HepG2 (cell line): Measurements from ENCODE around the gene MAPK9. TPM values are rescaled to one million over a fixed set of nuclear protein-coding genes. Genes with fewer than 3 reads are reported as not detected.
A peak's percentile ranks its signal among the peaks of the same experiment; 100 is the strongest.

ENCODE experiments used
- BHLHE40 ChIP-seq: IDR thresholded peaks from 2 replicates; pipeline ENCODE4 v1.6.1; 2011; ENCODE audit warnings: low read length, improper control_type of control experiment
- CREB1 ChIP-seq, 2 experiments: fragments of 450-650 bp in 1 of 2; IDR thresholded peaks; 2 replicates each; pipeline ENCODE4 v1.6.1; 2016 to 2017; ENCODE audit warnings: control low read depth in 1 of 2, mild to moderate bottlenecking in 1 of 2, missing compliant biosample characterization in 1 of 2, missing genetic modification characterization in 1 of 2
- HDAC2 ChIP-seq: sonication (generic); formaldehyde crosslinking; IDR thresholded peaks from 2 replicates; pipeline ENCODE4 v1.4.0; 2020; ENCODE audit warnings: missing genetic modification reagents
- HMG20A ChIP-seq: IDR thresholded peaks from 2 replicates; pipeline ENCODE4 v1.6.1; 2016; ENCODE audit warnings: borderline replicate concordance
- KLF9 ChIP-seq: IDR thresholded peaks from 2 replicates; pipeline ENCODE4 v1.6.1; 2016; ENCODE audit warnings: low read depth
- NFE2L2 ChIP-seq: fragments of 150-350 bp; IDR thresholded peaks from 2 replicates; pipeline ENCODE4 v1.6.1; 2014; ENCODE audit warnings: low read length
- NKX3-1 ChIP-seq: sonication (generic); formaldehyde crosslinking; IDR thresholded peaks from 2 replicates; pipeline ENCODE4 v1.5.0; 2020; ENCODE audit warnings: missing genetic modification reagents
- NPAS2 ChIP-seq: sonication (generic); formaldehyde crosslinking; IDR thresholded peaks from 2 replicates; pipeline ENCODE4 v1.8.0; 2022; ENCODE audit warnings: mild to moderate bottlenecking, missing genetic modification reagents, borderline replicate concordance
- PHF21A ChIP-seq: sonication (generic); formaldehyde crosslinking; IDR thresholded peaks from 2 replicates; pipeline ENCODE4 v1.5.0; 2020; ENCODE audit warnings: mild to moderate bottlenecking, missing genetic modification reagents
- PHF5A ChIP-seq: IDR thresholded peaks from one replicate; pipeline ENCODE4 v1.6.1; 2018; ENCODE audit warnings: low read depth, missing genetic modification reagents; ENCODE audit not compliant: unreplicated experiment
- PPARG ChIP-seq: conservative IDR thresholded peaks from 2 replicates; pipeline ENCODE4 v1.6.1; 2016; ENCODE audit warnings: missing biosample characterization, missing genetic modification reagents
- RFXANK ChIP-seq: IDR thresholded peaks from 2 replicates; pipeline ENCODE4 v1.6.1; 2016
- RXRA ChIP-seq: sonication (generic); formaldehyde crosslinking; IDR thresholded peaks from 2 replicates; pipeline ENCODE4 v1.5.1; 2020; ENCODE audit warnings: missing genetic modification reagents
- SMAD3 ChIP-seq: sonication (generic); formaldehyde crosslinking; IDR thresholded peaks from 2 replicates; pipeline ENCODE4 v1.4.0; 2020; ENCODE audit warnings: missing genetic modification reagents
- SOX5 ChIP-seq: IDR thresholded peaks from 2 replicates; pipeline ENCODE4 v1.6.1; 2016; ENCODE audit warnings: borderline replicate concordance
- SPEN ChIP-seq: sonication (generic); formaldehyde crosslinking; IDR thresholded peaks from 2 replicates; pipeline ENCODE4 v1.5.1; 2020; ENCODE audit warnings: low read depth, mild to moderate bottlenecking, missing genetic modification reagents
- SYNCRIP ChIP-seq: fragments of 200-400 bp; formaldehyde crosslinking; IDR thresholded peaks from 2 replicates; pipeline ENCODE4 v1.6.1; 2018; ENCODE audit warnings: mild to moderate bottlenecking, low read depth, low read length; ENCODE audit not compliant: insufficient read depth
- TCF7L2 ChIP-seq: IDR thresholded peaks from 2 replicates; pipeline ENCODE4 v1.6.1; 2011; ENCODE audit warnings: mild to moderate bottlenecking, low read depth, low read length, moderate library complexity
- TMF1 ChIP-seq: sonication (generic); formaldehyde crosslinking; IDR thresholded peaks from 2 replicates; pipeline ENCODE4 v1.8.1; 2022; ENCODE audit warnings: low read depth, missing genetic modification reagents
- TP53 ChIP-seq: sonication (generic); formaldehyde crosslinking; conservative IDR thresholded peaks from 2 replicates; pipeline ENCODE4 v1.4.0; 2020; ENCODE audit warnings: missing genetic modification reagents
- TSC22D2 ChIP-seq: sonication (generic); formaldehyde crosslinking; IDR thresholded peaks from 2 replicates; pipeline ENCODE4 v1.5.1; 2020; ENCODE audit warnings: missing genetic modification reagents, mild to moderate bottlenecking, borderline replicate concordance
- YEATS4 ChIP-seq: sonication (generic); formaldehyde crosslinking; IDR thresholded peaks from 2 replicates; pipeline ENCODE4 v1.4.0; 2020; ENCODE audit warnings: missing genetic modification reagents, borderline replicate concordance
- ZFP1 ChIP-seq: IDR thresholded peaks from 2 replicates; pipeline ENCODE4 v1.6.1; 2016
- ZNF446 ChIP-seq: sonication (generic); formaldehyde crosslinking; IDR thresholded peaks from 2 replicates; pipeline ENCODE4 v1.5.0; 2020; ENCODE audit warnings: mild to moderate bottlenecking, missing genetic modification reagents
- ZNF552 ChIP-seq: sonication (generic); formaldehyde crosslinking; IDR thresholded peaks from 2 replicates; pipeline ENCODE4 v1.9.0; 2022; ENCODE audit warnings: missing genetic modification reagents, mild to moderate bottlenecking, borderline replicate concordance
- ZNF644 ChIP-seq: IDR thresholded peaks from 2 replicates; pipeline ENCODE4 v1.6.1; 2016; ENCODE audit warnings: low read depth
- ZNF777 ChIP-seq: sonication (generic); formaldehyde crosslinking; IDR thresholded peaks from 2 replicates; pipeline ENCODE4 v1.4.0; 2020; ENCODE audit warnings: missing genetic modification reagents
- ZNF879 ChIP-seq: sonication (generic); formaldehyde crosslinking; IDR thresholded peaks from 2 replicates; pipeline ENCODE4 v1.8.1; 2023; ENCODE audit warnings: missing genetic modification reagents
- polyA plus RNA-seq, 8 experiments: library from polyadenylated mRNA; depleted of rRNA in 3 of 8; stranded (reverse) in 7 of 8; unstranded in 1 of 8; fragments of >200 nt; fragmentation: Illumina TruSeq in 4 of 8; extraction: Trizol in 4 of 8; gene quantifications; 2 replicates each; pipeline versions ENCODE4 v1.2.1 to v1.2.3, GENCODE V29; 2011 to 2016; ENCODE audit warnings: low read depth in 4 of 8, missing spikeins in 1 of 8, mixed read lengths in 1 of 8; ENCODE audit not compliant: insufficient read depth in 1 of 8
- total RNA-seq, 5 experiments: library from RNA; depleted of rRNA; stranded (reverse); fragments of >200 nt; fragmentation: Illumina TruSeq; extraction: Trizol; gene quantifications; 2 replicates each; pipeline ENCODE4 v1.2.3, GENCODE V29; 2016; ENCODE audit warnings: low read depth in 1 of 5
- TF ChIP-seq, protein P1 (sequence below): sonication (generic); formaldehyde crosslinking; conservative IDR thresholded peaks from 2 replicates; pipeline ENCODE4 v1.4.0; 2020; ENCODE audit warnings: missing genetic modification reagents
- TF ChIP-seq, protein P2 (sequence below): sonication (generic); formaldehyde crosslinking; IDR thresholded peaks from 2 replicates; pipeline ENCODE4 v1.4.0; 2020; ENCODE audit warnings: mild to moderate bottlenecking, missing genetic modification reagents
- TF ChIP-seq, protein P3 (sequence below): sonication (generic); formaldehyde crosslinking; IDR thresholded peaks from 2 replicates; pipeline ENCODE4 v1.9.0; 2021; ENCODE audit warnings: missing genetic modification reagents, mild to moderate bottlenecking, borderline replicate concordance

The MAPK9 gene
- total and polyA plus RNA-seq, 2 of the 13 experiments (the other 11 are each of a cell fraction or from before 2014, with no cell fraction given): 30.1 to 56.1 TPM

DNA sequence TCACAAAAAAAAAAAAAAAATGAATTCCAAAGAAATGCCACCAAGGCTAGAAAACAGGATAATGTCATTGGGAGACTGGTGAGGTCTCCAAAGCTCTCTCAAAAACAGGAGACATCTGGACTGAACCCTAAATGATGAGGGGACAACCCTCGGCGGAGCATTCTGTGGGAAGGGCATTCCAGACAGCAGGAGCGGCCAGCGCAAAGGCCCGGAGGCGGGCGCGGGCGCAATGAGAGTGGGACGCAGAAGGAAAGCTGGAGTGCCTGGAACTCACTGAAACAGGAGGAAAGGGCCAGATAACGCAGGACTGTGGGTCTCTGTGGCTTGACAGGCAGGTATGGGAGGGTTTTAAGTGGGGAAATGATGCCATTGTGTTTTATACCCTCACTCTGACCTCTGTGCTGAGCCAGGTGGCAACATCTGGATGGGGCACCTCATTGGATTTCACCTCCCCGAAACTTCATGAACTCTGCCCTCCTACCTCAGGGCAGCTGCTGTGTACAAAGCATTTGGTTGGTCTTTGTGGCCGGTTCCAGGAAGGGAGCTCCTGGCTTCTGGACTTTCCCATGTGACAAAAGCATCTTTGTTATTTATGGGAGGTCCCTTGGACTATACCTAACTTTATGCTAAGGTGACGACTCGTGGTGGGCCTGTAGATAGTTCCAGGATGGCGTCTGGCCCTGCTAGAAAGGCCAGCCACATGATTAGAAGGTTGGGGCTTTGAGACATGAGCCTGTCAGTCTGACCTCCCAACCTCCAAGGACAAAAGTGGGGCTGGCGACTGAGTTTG, 11.5 kb upstream of the MAPK9 start (continued):
- TF ChIP-seq RXRA (CRISPR knock-in tag): peak; percentile 47; the same call in 1 of the 2 replicates
- TF ChIP-seq, protein P1, sequence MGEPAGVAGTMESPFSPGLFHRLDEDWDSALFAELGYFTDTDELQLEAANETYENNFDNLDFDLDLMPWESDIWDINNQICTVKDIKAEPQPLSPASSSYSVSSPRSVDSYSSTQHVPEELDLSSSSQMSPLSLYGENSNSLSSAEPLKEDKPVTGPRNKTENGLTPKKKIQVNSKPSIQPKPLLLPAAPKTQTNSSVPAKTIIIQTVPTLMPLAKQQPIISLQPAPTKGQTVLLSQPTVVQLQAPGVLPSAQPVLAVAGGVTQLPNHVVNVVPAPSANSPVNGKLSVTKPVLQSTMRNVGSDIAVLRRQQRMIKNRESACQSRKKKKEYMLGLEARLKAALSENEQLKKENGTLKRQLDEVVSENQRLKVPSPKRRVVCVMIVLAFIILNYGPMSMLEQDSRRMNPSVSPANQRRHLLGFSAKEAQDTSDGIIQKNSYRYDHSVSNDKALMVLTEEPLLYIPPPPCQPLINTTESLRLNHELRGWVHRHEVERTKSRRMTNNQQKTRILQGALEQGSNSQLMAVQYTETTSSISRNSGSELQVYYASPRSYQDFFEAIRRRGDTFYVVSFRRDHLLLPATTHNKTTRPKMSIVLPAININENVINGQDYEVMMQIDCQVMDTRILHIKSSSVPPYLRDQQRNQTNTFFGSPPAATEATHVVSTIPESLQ: no peak
- TF ChIP-seq CREB1 (IDR thresholded peaks at IDR 0.05): no peak
- peak; percentile 17; the same call in 1 of the 2 replicates for TF ChIP-seq CREB1 (CRISPR knock-in tag; IDR thresholded peaks at IDR 0.05)
- peak; percentile 70 for TF ChIP-seq PPARG (CRISPR knock-in tag)
- TF ChIP-seq ZNF777 (CRISPR knock-in tag): no peak
- no peak for TF ChIP-seq ZNF879 (CRISPR knock-in tag)
- no peak for TF ChIP-seq PHF5A (CRISPR knock-in tag)
- TF ChIP-seq, protein P2, sequence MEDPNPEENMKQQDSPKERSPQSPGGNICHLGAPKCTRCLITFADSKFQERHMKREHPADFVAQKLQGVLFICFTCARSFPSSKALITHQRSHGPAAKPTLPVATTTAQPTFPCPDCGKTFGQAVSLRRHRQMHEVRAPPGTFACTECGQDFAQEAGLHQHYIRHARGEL (CRISPR knock-in tag): no peak
- TF ChIP-seq ZNF552: no peak
- no peak for TF ChIP-seq HDAC2 (CRISPR knock-in tag)
- no peak for TF ChIP-seq TCF7L2
- no peak for TF ChIP-seq ZNF446
- no peak for TF ChIP-seq TP53
- no peak for TF ChIP-seq RFXANK (CRISPR knock-in tag)
- TF ChIP-seq SMAD3 (CRISPR knock-in tag): no peak
- no peak for TF ChIP-seq YEATS4 (CRISPR knock-in tag)
- TF ChIP-seq SYNCRIP: no peak
- no peak for TF ChIP-seq NPAS2 (CRISPR knock-in tag)
- TF ChIP-seq BHLHE40: no peak
- TF ChIP-seq ZFP1 (CRISPR knock-in tag): no peak
- TF ChIP-seq, protein P3, sequence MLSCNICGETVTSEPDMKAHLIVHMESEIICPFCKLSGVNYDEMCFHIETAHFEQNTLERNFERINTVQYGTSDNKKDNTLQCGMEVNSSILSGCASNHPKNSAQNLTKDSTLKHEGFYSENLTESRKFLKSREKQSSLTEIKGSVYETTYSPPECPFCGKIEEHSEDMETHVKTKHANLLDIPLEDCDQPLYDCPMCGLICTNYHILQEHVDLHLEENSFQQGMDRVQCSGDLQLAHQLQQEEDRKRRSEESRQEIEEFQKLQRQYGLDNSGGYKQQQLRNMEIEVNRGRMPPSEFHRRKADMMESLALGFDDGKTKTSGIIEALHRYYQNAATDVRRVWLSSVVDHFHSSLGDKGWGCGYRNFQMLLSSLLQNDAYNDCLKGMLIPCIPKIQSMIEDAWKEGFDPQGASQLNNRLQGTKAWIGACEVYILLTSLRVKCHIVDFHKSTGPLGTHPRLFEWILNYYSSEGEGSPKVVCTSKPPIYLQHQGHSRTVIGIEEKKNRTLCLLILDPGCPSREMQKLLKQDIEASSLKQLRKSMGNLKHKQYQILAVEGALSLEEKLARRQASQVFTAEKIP (CRISPR knock-in tag): no peak
- 0 out of 2 replicates have a peak, but pooled peaks have one; percentile 34 for TF ChIP-seq PHF21A
- TF ChIP-seq NKX3-1 (CRISPR knock-in tag): no peak
- no peak for TF ChIP-seq KLF9 (CRISPR knock-in tag)
- no peak for TF ChIP-seq TSC22D2 (CRISPR knock-in tag)
- TF ChIP-seq TMF1 (CRISPR knock-in tag): no peak
- TF ChIP-seq SOX5 (CRISPR knock-in tag): 0 out of 2 replicates have a peak, but pooled peaks have one; percentile 16
- TF ChIP-seq NFE2L2: no peak
- TF ChIP-seq SPEN: no peak
- TF ChIP-seq HMG20A (CRISPR knock-in tag): no peak
- no peak for TF ChIP-seq ZNF644 (CRISPR knock-in tag)
